ENCODE data around the gene ABLIM3.

GRCh38 chr5:149188383-149188782 is 47.1 kb downstream of the ABLIM3 start:
- TF ChIP-seq REST (IDR thresholded peaks at IDR 0.05; ENCODE audit: low read depth) (no peak), MAX (IDR thresholded peaks at IDR 0.05) (no peak), ZBTB7A (IDR thresholded peaks at IDR 0.05; ENCODE audit: low read depth) (no peak), CEBPB (IDR thresholded peaks at IDR 0.05) (no peak), TEAD4 (IDR thresholded peaks at IDR 0.05) (no peak), RAD21 (IDR thresholded peaks at IDR 0.05; ENCODE audit: low read depth) (no peak), TAF1 (IDR thresholded peaks at IDR 0.05; ENCODE audit: low read depth) (no peak), EP300 (IDR thresholded peaks at IDR 0.05; ENCODE audit: borderline replicate concordance) (no peak), EGR1 (IDR thresholded peaks at IDR 0.05) (no peak)
